Vagina (tissue), 2 donors: ENCODE measurements around the gene PHACTR3. TPM values are rescaled to one million over a fixed set of nuclear protein-coding genes. Genes with fewer than 3 reads are reported as not detected.

Experiments
- DNase-seq, 2 donors: peaks; one replicate each; pipeline ENCODE4 v3.0.0-alpha.2; 2017; ENCODE audit errors: extremely low spot score in 2 of 2
- H3K27ac ChIP-seq: fragments of 200-600 bp; sonication (generic); one replicate; pipeline ENCODE4 v1.5.1; 2019
- H3K27me3 ChIP-seq: fragments of 200-600 bp; sonication (generic); one replicate; pipeline ENCODE4 v1.5.1; 2019
- H3K36me3 ChIP-seq, 2 donors: fragments of 200-600 bp; sonication (generic); one replicate each; pipeline ENCODE4 v1.5.1; 2017 to 2019
- H3K4me1 ChIP-seq: fragments of 200-600 bp; sonication (generic); one replicate; pipeline ENCODE4 v1.5.1; 2019
- H3K4me3 ChIP-seq, 2 donors: fragments of 200-600 bp; sonication (generic); 1 replicate in 1 of 2; 2 replicates in 1 of 2; pipeline ENCODE4 v1.5.1; 2016 to 2019
- H3K9me3 ChIP-seq: fragments of 200-600 bp; sonication (generic); one replicate; pipeline ENCODE4 v1.5.1; 2019
- CTCF ChIP-seq, 3 experiments: fragments of 450-650 bp in 2 of 3; fragments of 200-600 bp in 1 of 3; sonication (generic) in 1 of 3; IDR thresholded peaks; one replicate each; pipeline ENCODE4 v1.5.1; 2017 to 2019; ENCODE audit warnings: antibody characterized with exemption in 3 of 3, mild to moderate bottlenecking in 2 of 3, moderate library complexity in 2 of 3
- POLR2A ChIP-seq, 2 donors: fragments of 450-650 bp; IDR thresholded peaks; one replicate each; pipeline ENCODE4 v1.6.1; 2017; ENCODE audit warnings: antibody characterized with exemption in 2 of 2, mild to moderate bottlenecking in 2 of 2, moderate library complexity in 2 of 2
- POLR2AphosphoS5 ChIP-seq, 2 donors: sonication (generic); formaldehyde crosslinking; IDR thresholded peaks; one replicate each; pipeline ENCODE4 v1.9.0; 2017; ENCODE audit warnings: antibody characterized with exemption in 2 of 2, mild to moderate bottlenecking in 2 of 2, low read depth in 1 of 2; ENCODE audit not compliant: insufficient read depth in 1 of 2
- intact Hi-C: fragments of 100-400 bp; cut with DNase I; formaldehyde crosslinking; loops from one replicate; pipeline ENCODE4 v1.15.1; 2023
- total RNA-seq: library from RNA; depleted of rRNA; stranded (reverse); fragments of >200 nt; gene quantifications from one replicate; pipeline ENCODE4 v1.2.3, GENCODE V29; 2016

The PHACTR3 gene
- total RNA-seq, 1 donor from 2014 or later = 8.3 TPM

- H3K4me3 ChIP-seq = no peak overlapping the region
- no peaks in the 10 kb centered on the region for H3K9me3 ChIP-seq
- no peaks in the 10 kb centered on the region for H3K36me3 ChIP-seq
- intact Hi-C loops = no loop called here
- DNase-seq = peak in 1 of 2 donors; percentile 44
- H3K27ac ChIP-seq = no peak overlapping the region
- TF ChIP-seq CTCF (IDR thresholded peaks at IDR 0.05) = no peak
- no peak for TF ChIP-seq POLR2AphosphoS5 (IDR thresholded peaks at IDR 0.05; ENCODE audit: insufficient read depth in 1 of 2, low read depth in 1 of 2)
- TF ChIP-seq POLR2A (IDR thresholded peaks at IDR 0.05) = no peak
- H3K4me1 ChIP-seq = no peaks in the 10 kb centered on the region
- no peaks in the 10 kb centered on the region for H3K27me3 ChIP-seq
Observed at GRCh38 chr20:59665656-59666555, 61.6 kb downstream of the PHACTR3 start.

- no peak overlapping the region for H3K27ac ChIP-seq
- no peaks in the 10 kb centered on the region for H3K9me3 ChIP-seq
- TF ChIP-seq CTCF (IDR thresholded peaks at IDR 0.05) = no peak
- no peak for TF ChIP-seq POLR2A (IDR thresholded peaks at IDR 0.05)
- no peak for TF ChIP-seq POLR2AphosphoS5 (IDR thresholded peaks at IDR 0.05; ENCODE audit: insufficient read depth in 1 of 2, low read depth in 1 of 2)
- H3K36me3 ChIP-seq = no peaks in the 10 kb centered on the region
- intact Hi-C loops = no loop called here
- peak in 1 of 2 donors; percentile 13 for DNase-seq
- no peaks in the 10 kb centered on the region for H3K27me3 ChIP-seq
- no peaks in the 10 kb centered on the region for H3K4me1 ChIP-seq
- no peak overlapping the region for H3K4me3 ChIP-seq
Observed at GRCh38 chr20:59666586-59666985, 62.2 kb downstream of the PHACTR3 start.

DNA sequence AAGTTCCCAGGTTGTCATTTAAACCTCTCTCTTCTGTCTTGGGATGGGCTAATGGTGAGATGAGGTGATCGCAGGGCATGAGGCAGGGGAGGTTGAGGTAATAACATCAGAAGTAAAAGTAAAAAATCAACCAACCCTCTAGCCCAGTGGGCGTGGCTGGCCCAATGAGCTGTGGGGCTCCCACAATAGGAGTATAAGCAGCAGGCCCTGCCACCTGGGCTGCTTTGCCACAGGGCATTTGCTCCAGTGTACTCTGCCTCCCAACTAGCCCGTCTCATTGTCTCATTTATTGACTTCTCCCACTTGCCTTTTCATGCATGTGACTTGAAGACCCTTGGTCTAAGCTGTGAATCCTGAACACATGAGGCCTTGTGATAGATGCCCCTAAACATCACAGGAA, 62.8 kb downstream of the PHACTR3 start:
- Histone ChIP-seq H3K27me3 (no peaks in the 10 kb centered on the region), H3K36me3 (no peaks in the 10 kb centered on the region), H3K4me1 (no peaks in the 10 kb centered on the region), H3K9me3 (no peaks in the 10 kb centered on the region), H3K4me3 (no peak overlapping the region), H3K27ac (no peak overlapping the region)
- DNase-seq = no peak
- intact Hi-C loops = no loop called here
- no peak for TF ChIP-seq POLR2A (IDR thresholded peaks at IDR 0.05)
- TF ChIP-seq POLR2AphosphoS5 (IDR thresholded peaks at IDR 0.05; ENCODE audit: insufficient read depth in 1 of 2, low read depth in 1 of 2) = no peak
- TF ChIP-seq CTCF (IDR thresholded peaks at IDR 0.05) = no peak

GRCh38 chr20:59667981-59668515, 63.7 kb downstream of the PHACTR3 start:
- H3K9me3 ChIP-seq = no peaks in the 10 kb centered on the region
- no peak overlapping the region for H3K4me3 ChIP-seq
- intact Hi-C loops = no loop called here
- H3K36me3 ChIP-seq = no peaks in the 10 kb centered on the region
- H3K27me3 ChIP-seq = no peaks in the 10 kb centered on the region
- H3K27ac ChIP-seq = no peak overlapping the region
- H3K4me1 ChIP-seq = no peaks in the 10 kb centered on the region
- DNase-seq = peak in 1 of 2 donors; percentile 77
- TF ChIP-seq POLR2A (IDR thresholded peaks at IDR 0.05) (no peak), POLR2AphosphoS5 (IDR thresholded peaks at IDR 0.05; ENCODE audit: insufficient read depth in 1 of 2, low read depth in 1 of 2) (no peak), CTCF (IDR thresholded peaks at IDR 0.05) (no peak)
